Activated T-cell treated with anti-CD3 and anti-CD28 coated beads, Interleukin-2, amount 50 U/mL, for 48 hours (primary cell): ENCODE results near the gene ZFYVE1.
"Not testable (repeated sequence)": the region's sequence is repeated elsewhere in the genome, so short reads cannot be mapped to it uniquely, and the experiment has no call there.

Experiments
- DNase-seq, 2 experiments: peaks; one replicate each; pipeline ENCODE4 v3.0.0-alpha.2; 2020

Gene ZFYVE1

GRCh38 chr14:72956741-72957140 lies 70.2 kb downstream of the ZFYVE1 start:
- not testable (repeated sequence) for DNase-seq

- no peak for DNase-seq
These were observed 74.7 kb downstream of the ZFYVE1 start for GRCh38 chr14:72952171-72952570.

DNA sequence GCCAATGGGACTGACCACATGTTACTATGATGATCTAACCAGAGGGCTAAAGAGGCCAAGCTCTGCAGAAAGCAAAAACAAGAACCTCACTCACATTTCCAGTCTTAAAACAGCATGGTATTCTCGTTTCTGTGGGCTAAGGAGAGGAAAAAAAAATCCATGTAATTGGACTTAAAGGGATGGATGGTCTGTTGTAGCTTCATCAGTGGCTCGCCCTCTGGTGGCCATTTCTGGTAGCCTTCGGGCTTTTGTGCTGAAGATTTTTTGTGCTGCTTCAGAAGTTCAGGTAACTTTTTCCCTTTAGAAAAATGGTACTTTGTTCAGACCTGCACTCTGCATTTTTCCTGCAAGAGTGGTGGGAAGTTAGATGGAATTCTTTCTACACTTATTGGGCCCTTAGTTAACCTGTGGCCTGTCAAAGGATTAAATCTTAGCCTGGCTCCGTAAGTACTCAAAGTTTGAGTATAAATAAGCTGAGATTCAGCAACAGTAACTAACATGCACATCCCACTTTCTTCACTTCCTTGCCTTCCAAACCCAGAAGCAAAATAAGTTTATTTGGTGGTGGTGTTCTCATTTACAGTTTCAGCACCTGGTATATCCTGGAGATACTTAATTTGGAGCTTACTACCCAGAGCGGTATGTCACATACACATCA lies 78.3 kb downstream of the ZFYVE1 start:
- DNase-seq = peak; percentile 75 to 77

DNA sequence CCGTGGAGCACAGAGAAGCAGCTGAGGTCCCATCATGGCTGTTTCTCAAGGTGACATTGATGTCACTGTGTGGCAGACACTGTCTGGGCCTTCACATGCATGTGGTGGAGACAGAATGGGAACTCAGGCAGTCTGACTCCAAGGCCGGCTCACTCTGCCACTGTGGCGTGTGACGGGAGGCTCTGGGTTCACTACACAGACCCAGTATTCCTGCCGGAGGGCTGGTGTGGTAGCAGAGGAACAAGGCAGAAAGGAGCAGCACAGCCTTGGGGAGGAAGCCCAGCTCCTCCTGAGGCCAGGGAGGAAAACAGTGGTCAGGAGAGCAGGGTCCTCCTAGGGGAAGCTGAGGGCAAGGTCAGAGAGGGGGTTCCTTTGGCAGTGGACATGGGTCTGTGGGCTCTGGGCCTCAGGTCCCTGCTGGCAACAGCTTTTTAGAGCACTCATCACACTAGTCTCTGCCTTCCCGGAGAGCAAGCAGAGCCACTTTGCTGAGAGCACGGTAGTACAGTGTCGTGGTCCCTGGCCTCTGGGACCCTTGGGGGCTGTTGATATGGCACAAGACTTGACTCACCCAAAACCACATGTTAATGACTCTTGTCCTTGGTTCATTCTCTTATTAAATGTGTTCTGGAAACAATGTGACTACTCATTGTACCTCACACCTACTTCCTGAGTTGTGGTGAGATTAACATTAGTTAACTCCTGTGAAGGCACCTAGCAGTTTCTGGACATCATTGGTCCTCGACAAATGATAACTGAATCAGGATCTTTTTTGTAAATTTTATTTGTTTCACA lies 79.3 kb downstream of the ZFYVE1 start:
- peak; percentile 26 to 33 for DNase-seq

DNA sequence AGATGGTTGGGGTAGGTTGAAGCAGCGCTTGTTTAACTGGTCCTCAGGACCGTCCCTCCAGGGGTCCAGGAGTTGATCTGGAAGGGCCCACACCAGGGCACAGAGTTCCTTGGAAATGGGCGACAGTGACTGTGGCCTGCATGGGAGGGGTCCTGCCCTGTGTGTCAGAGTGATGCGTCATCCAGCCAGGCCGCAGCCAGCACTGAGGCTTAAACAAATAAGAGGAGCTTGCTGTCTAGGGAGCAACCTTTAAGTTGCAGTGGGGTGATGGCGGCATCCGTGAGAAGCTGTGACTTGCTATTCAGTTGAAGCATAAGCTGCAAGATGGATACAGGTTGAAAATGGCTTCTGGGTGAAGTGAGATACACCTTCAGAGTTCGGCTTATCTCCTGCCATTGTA lies 80.4 kb downstream of the ZFYVE1 start:
- no peak for DNase-seq

GRCh38 chr14:72945356-72946027 lies 81.4 kb downstream of the ZFYVE1 start:
- no peak for DNase-seq

DNA sequence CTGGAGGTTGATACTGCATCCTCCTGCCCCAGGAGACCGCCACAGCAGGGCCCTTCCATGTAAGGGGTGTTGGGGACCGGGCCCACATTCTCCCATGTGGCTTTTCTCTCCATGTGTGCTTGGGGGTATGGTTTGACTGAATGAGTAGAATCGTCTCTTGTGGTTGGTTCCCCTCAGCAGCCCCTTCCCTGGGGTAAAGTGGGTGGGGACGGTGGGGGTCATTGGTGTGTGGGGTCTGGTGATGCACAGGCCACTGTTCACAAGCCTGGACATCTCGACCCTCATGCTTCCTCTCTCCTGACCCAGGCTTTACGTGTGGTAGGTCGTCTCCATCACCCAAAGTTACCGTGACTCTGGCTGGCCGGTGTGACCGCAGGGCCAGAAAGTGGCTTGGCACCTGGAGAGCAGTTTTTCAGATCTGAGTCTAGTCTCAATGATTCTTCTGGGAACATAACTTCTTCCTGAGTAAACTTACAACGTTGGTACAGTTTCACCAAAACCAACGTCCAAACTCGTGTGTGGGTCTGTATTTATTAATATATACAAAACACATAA lies 83.0 kb downstream of the ZFYVE1 start:
- DNase-seq = no peak

GRCh38 chr14:72942934-72943333 lies 84.0 kb downstream of the ZFYVE1 start:
- DNase-seq = no peak

DNA sequence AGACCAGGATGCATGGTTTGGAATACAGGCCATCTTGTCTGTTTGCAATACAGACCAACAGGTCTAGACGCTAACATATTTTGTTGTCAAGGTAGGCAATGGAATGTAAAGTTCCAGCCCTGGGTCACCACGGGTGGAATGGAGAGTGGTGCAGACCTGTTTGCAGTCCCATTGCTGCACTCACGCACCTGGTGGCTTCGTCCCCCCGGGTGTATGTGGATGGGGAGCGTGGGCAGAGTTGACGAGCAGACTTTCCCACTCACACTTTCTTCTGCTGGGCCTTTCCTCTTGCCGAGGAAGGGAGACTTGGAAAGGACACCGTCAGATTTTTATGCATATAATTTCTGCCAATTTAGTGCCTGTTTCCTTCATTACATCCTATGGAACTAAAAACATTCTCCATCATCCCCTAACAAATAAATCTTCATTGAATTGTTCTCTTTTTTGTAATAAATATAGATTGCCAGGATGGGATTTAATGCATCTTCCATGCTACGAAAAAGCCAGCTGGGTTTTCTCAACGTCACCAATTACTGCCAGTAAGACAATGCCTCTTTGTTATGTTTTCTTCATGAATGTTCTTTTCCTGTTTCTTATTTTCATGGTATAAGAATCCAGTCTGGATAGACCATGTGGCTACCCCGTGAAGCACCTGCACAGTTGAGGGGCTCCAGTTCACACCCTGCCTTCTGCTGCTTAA lies 85.5 kb downstream of the ZFYVE1 start:
- no peak for DNase-seq

DNA sequence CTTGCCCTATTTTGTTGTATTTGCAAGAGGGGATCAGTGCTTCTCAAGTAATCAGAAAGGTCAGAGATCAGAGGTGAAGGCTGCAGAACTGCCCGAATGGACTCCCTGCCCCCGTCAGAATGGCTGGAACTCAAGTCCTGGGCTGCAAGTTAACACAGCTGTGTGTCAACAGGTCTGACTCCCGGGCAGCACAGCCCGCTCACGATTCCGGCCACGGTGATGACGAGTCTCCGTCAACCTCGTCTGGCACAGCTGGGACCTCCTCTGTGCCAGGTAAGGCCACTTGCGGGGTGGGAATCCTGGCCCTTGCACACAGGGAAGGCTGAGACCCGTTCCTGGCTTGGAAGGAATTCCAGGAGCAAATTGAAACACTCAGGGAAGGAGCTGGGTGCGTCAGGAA lies 87.3 kb downstream of the ZFYVE1 start:
- no peak for DNase-seq

GRCh38 chr14:72932893-72933292 lies 94.0 kb downstream of the ZFYVE1 start:
- DNase-seq = no peak

- DNase-seq = no peak
These were observed 97.4 kb downstream of the ZFYVE1 start for GRCh38 chr14:72929316-72930080.

DNA sequence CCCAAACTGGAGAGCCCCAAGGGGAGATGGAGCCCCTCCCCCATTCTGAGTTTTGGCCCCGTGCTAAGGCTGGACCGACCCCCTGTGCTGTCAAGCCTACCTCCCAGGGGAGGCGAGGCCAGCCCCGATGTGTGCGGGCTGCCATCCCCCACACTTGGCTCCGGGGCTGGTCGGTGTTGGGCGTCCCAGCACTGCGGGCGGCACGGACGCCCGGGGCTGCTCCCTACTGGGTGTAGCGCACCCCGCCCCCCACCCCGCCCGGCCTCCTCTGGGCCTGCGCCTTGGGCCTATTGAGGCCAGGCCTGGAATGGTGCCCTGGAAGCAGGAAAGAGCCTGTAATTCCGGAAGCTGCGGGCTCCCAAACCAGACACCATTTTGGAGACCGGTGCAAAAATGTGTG lies 98.0 kb downstream of the ZFYVE1 start:
- no peak for DNase-seq

DNA sequence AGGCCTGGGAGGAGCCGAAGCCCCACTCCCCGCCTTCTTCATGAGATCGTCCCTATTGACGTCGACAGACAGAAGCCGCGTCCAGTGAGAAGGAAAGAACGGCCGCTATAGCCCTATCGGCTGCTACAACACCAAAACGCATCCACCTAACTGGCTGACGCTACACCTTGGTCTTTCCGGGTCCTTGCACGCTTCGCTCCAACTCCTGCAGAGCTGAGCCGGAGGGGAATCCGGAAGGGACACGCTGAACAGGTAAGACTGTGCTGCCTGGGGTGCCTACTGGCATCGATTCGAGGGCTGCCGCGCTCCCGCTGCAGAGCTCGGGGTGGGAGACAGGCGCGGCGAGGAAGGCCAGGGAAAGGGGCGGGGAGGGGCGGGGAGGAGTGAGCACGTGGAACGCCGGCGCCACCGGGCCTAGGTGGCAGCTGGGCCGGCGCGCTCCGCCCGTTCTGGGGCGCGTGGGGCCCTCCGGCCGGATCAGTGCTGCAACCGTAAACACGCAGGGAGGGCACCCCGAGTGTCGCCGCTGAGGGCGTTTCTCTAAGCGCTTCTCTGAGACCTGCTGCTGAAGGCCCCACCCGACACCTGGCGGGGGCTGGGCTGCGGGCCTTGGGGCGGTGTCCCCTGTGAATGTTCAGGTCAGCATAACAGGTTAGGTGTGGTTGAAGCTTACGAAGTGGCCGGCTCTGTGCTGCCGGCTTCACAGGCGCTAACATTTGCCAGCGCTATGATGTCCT lies 100.4 kb downstream of the ZFYVE1 start, which contains the start of gene DCAF4:
Gene DCAF4, plus strand, starts transcription at position 173 of the 737 bp plus-strand sequence. CDS start 11,515 bp downstream, outside the sequence.
- peak; percentile 93 to 95 for DNase-seq

GRCh38 chr14:72925815-72926291 lies 101.1 kb downstream of the ZFYVE1 start:
- no peak for DNase-seq

DNA sequence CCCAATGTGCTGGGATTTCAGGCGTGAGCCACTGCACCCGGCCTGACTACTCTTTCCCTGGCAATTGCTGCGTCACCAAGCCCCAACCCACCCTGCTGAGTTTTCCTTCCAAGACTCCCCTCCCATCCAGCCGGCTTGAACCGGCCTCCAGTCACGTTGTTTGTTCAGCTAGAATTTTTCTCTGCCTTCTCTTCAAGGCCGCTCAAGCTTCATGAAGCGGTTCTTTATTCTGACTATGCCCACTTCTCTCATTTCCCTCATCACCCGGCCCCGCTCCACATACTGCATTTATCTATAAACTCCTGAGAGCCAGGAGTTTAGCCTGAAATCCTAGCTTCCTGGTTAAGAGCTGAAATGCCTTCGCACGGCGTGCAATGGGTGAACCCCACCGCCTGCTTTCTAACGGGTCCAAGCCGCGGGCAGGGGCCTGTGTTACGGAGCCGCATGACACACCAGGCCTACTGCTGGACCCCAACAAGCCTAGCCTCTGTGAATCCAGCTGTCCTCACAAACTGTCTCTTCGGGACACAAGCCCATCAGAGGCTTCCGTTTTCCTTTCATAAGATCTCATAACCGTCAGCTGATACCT lies 101.6 kb downstream of the ZFYVE1 start:
- DNase-seq = no peak

- DNase-seq = no peak
These were observed 102.6 kb downstream of the ZFYVE1 start for GRCh38 chr14:72924337-72924736.

DNA sequence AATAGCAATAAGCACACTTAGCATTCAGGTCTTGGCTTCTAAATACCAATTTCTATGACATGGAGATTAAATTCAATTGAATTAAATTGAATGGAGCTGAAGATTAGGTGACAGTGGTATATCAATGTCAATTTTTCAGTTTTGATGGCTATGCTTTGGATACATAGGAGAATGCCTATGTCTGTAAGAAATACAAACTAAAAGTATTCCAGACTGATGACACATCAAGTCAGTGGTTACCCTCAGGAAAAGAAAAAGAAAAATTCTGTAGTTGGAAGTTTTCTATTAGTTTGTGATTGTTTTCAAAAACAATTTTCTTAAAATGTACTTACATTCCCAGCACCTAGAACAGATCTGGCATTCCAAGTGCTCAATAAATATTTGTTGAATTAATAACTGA lies 105.5 kb downstream of the ZFYVE1 start:
- no peak for DNase-seq

DNA sequence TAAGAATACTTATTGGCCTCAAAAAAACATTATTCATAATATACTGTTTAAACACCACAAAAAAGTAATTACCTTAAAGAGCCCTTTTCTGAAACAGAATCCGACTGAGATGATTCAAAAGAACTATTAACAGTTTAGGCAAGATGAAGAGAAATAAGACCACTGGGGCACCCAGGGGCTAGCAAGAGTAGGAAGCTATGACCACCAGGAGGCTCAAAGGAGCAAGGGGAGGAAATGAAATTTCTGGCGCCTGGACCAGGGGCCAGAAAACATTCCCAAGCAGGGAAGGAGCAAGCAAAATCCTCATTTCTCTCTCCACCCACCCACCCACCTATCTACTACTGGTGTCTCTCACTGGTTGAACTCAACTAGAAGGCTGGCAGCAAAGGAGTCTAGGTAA lies 106.9 kb downstream of the ZFYVE1 start:
- DNase-seq = no peak
